CD4-positive, CD25-positive, alpha-beta regulatory T cell (primary cell): ENCODE results near the gene PLSCR5. TPM values are rescaled to one million over a fixed set of nuclear protein-coding genes. Genes with fewer than 3 reads are reported as not detected.

Source experiments
- ATAC-seq, 2 donors: fragments of 150-1000 bp; cut with Tn5 transposase; one replicate each; pipeline ENCODE4 v1.10.0; 2021; ENCODE audit warnings: low read depth in 2 of 2, moderate number of reproducible peaks in 2 of 2, moderate library complexity in 1 of 2
- DNase-seq, 3 donors: peaks; one replicate each; pipeline versions ENCODE4 v3.0.0 to v3.0.0-alpha.2; 2012 to 2022; ENCODE audit warnings: mixed read lengths in 1 of 3
- H3K27ac ChIP-seq: one replicate; pipeline ENCODE4 v1.7.0; 2013; ENCODE audit warnings: mild to moderate bottlenecking, low read length; ENCODE audit not compliant: insufficient read depth, poor library complexity, severe bottlenecking
- H3K27me3 ChIP-seq: one replicate; pipeline ENCODE4 v1.7.0; 2013; ENCODE audit warnings: low read length; ENCODE audit not compliant: control insufficient read depth, insufficient read depth
- H3K36me3 ChIP-seq: one replicate; pipeline ENCODE4 v1.7.0; 2013; ENCODE audit warnings: mild to moderate bottlenecking, low read length, moderate library complexity; ENCODE audit not compliant: control insufficient read depth, insufficient read depth
- H3K4me1 ChIP-seq: 2 replicates; pipeline ENCODE4 v1.7.0; 2013; ENCODE audit warnings: mild to moderate bottlenecking, low read length; ENCODE audit not compliant: insufficient read depth, control insufficient read depth, poor library complexity, severe bottlenecking
- H3K4me3 ChIP-seq: one replicate; pipeline ENCODE4 v1.7.0; 2013; ENCODE audit warnings: low read depth, mild to moderate bottlenecking, low read length, moderate library complexity
- H3K9me3 ChIP-seq, 2 experiments: 1 replicate in 1 of 2; 2 replicates in 1 of 2; pipeline ENCODE4 v1.7.0; 2013; ENCODE audit warnings: low read length in 2 of 2, mild to moderate bottlenecking in 1 of 2, moderate library complexity in 1 of 2; ENCODE audit not compliant: control insufficient read depth in 2 of 2
- H3K27ac Mint-ChIP-seq, 3 donors: one replicate each; pipeline ENCODE4 v1.8.0; 2020 to 2022; ENCODE audit warnings: mild to moderate bottlenecking in 3 of 3, mixed read lengths in 3 of 3, moderate library complexity in 2 of 3
- H3K27me3 Mint-ChIP-seq: one replicate; pipeline ENCODE4 v1.8.0; 2022; ENCODE audit warnings: mild to moderate bottlenecking, mixed read lengths
- H3K36me3 Mint-ChIP-seq: one replicate; pipeline ENCODE4 v1.8.0; 2020; ENCODE audit warnings: mixed read lengths
- H3K4me1 Mint-ChIP-seq, 4 donors: one replicate each; pipeline ENCODE4 v1.8.0; 2020 to 2022; ENCODE audit warnings: mixed read lengths in 4 of 4, mild to moderate bottlenecking in 1 of 4
- H3K4me3 Mint-ChIP-seq, 4 donors: one replicate each; pipeline ENCODE4 v1.8.0; 2020 to 2022; ENCODE audit warnings: mild to moderate bottlenecking in 4 of 4, mixed read lengths in 4 of 4, moderate library complexity in 3 of 4
- H3K9me3 Mint-ChIP-seq, 7 donors: one replicate each; pipeline ENCODE4 v1.8.0; 2020 to 2022; ENCODE audit warnings: mixed read lengths in 7 of 7, mild to moderate bottlenecking in 3 of 7, moderate library complexity in 2 of 7
- polyA plus RNA-seq, 4 donors: library from polyadenylated mRNA; unstranded; fragments of 300-500 nt; fragmentation: Illumina TruSeq; gene quantifications; one replicate each; pipeline ENCODE4 v1.2.3, GENCODE V29; 2021
- total RNA-seq: library from RNA; stranded (reverse); gene quantifications from one replicate; pipeline ENCODE4 v1.2.3, GENCODE V29; 2022

PLSCR5 gene
- not detected for total RNA-seq
- polyA plus RNA-seq, result not detected

- DNase-seq (no peak), ATAC-seq (no peak)
- Mint-ChIP-seq H3K4me1 (no peaks in the 10 kb centered on the region), H3K27ac (no peak within 1 kb of the TSS), H3K4me3 (no peak within 1 kb of the TSS), H3K36me3 (no peaks in the 10 kb centered on the region), H3K27me3 (no peaks in the 10 kb centered on the region), H3K9me3 (peaks cover 0 to 2% (median 0%) of the 10 kb centered on the region in 7 donors)
- Histone ChIP-seq H3K9me3 (no peaks in the 10 kb centered on the region), H3K4me1 (no peaks in the 10 kb centered on the region), H3K27ac (no peak within 1 kb of the TSS), H3K36me3 (no peaks in the 10 kb centered on the region), H3K27me3 (no peaks in the 10 kb centered on the region), H3K4me3 (no peak within 1 kb of the TSS)
Observed at GRCh38 chr3:146605106-146605505, at the start of gene PLSCR5. Gene PLSCR5 (minus strand): TSS chr3:146605346. CDS start chr3:146605212, 134 bp downstream.

DNA sequence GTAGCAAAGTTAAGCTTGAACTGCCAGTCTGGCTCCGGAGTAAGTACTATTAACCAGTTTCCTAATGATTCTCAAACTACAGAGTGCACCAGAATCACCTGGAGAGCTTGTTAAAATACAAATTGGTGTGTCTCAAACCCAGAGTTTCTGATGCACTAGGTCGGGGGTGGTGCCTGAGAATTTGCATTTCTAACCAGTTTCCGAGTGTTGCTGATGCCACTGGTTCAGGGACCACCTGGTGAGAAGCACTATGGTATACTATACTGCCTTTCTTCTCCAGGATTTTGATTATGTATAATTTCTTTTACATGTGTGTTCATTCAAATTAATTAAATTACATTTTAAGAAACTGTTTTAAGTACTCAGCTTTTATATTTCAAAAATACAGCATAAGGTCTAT lies 48.8 kb upstream of the PLSCR5 start:
- no peak overlapping the region for H3K27ac Mint-ChIP-seq
- Histone ChIP-seq H3K4me3 (no peak overlapping the region), H3K9me3 (no peaks in the 10 kb centered on the region), H3K4me1 (no peaks in the 10 kb centered on the region), H3K27me3 (no peaks in the 10 kb centered on the region), H3K36me3 (no peaks in the 10 kb centered on the region), H3K27ac (no peak overlapping the region)
- DNase-seq (no peak), ATAC-seq (no peak)
- no peaks in the 10 kb centered on the region for H3K4me1 Mint-ChIP-seq
- no peak overlapping the region for H3K4me3 Mint-ChIP-seq
- H3K9me3 Mint-ChIP-seq, result peaks cover 0 to 3% (median 1%) of the 10 kb centered on the region in 7 donors
- no peaks in the 10 kb centered on the region for H3K27me3 Mint-ChIP-seq
- H3K36me3 Mint-ChIP-seq, result no peaks in the 10 kb centered on the region

GRCh38 chr3:146650691-146651442 lies 45.7 kb upstream of the PLSCR5 start:
- Mint-ChIP-seq H3K36me3 (no peaks in the 10 kb centered on the region), H3K27ac (no peak overlapping the region), H3K4me3 (no peak overlapping the region), H3K4me1 (no peaks in the 10 kb centered on the region), H3K9me3 (no peaks in the 10 kb centered on the region), H3K27me3 (no peaks in the 10 kb centered on the region)
- Histone ChIP-seq H3K9me3 (no peaks in the 10 kb centered on the region), H3K4me3 (no peak overlapping the region), H3K27ac (no peak overlapping the region), H3K4me1 (no peaks in the 10 kb centered on the region), H3K27me3 (no peaks in the 10 kb centered on the region), H3K36me3 (no peaks in the 10 kb centered on the region)
- ATAC-seq (no peak), DNase-seq (no peak)

DNA sequence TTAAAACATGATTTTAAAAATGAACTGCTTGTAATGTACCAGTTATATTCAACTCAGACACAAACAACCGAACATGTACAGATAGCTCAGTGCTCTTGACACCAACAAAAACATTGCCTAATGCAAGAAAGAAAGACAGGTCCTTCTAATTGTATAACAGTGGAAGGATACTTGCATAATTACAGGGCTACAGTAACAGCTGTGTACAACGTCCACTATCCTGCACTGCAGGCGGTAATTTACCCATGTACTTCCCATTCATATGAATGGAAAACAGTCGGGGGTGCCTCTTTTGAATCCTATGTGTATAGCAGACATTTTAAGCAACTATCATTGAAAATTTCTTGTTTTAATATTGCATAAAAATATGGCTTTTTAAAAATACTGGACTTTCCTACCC lies 41.1 kb upstream of the PLSCR5 start:
- ATAC-seq (no peak), DNase-seq (no peak)
- Mint-ChIP-seq H3K4me3 (no peak overlapping the region), H3K27ac (no peak overlapping the region), H3K4me1 (no peaks in the 10 kb centered on the region), H3K36me3 (no peaks in the 10 kb centered on the region), H3K27me3 (no peaks in the 10 kb centered on the region), H3K9me3 (no peaks in the 10 kb centered on the region)
- H3K27me3 ChIP-seq, result no peaks in the 10 kb centered on the region
- H3K4me3 ChIP-seq, result no peak overlapping the region
- no peaks in the 10 kb centered on the region for H3K4me1 ChIP-seq
- H3K9me3 ChIP-seq, result no peaks in the 10 kb centered on the region
- H3K36me3 ChIP-seq, result no peaks in the 10 kb centered on the region
- H3K27ac ChIP-seq, result no peak overlapping the region

DNA sequence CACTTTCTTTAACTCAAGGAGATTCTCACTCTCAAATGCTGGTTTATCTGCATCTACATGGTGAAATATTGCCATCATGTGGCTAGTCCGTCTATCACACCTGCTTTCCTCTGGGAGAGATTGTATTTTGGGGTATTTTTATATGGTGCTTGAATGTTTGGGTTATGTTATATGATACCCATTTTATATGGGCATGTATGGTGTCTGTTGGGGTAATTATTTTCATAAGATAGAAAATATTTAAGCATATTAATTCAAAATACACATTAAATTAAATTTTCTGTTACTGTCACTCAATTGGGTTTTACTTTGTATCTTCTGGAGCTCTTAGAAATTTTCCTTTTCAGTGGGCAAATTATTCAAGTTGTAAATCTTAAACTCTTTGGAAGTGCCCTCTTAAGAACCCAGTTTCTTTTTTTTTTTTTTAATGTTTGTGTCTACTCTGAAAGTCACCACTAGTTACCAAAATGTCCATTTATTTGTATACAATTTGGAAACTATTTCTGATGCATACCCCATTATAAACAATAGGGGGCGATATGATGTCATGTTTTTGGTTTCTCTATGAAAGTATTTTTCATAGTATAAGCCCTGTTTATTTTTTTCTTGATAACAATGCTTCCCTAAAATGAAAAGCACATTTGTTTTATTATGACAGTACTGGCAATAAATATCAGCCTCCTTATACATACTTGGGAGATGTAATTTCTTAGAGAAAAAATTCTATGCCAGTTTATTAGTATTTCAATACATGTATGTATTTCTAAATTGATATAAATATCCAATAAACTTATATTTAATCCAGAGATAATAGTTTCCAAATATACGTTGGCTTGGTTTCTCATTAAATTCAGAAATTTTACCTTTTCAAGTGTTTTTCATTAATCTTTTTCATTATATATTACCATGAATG lies 36.1 kb upstream of the PLSCR5 start:
- no peaks in the 10 kb centered on the region for H3K27me3 Mint-ChIP-seq

GRCh38 chr3:146640361-146640760 lies 35.2 kb upstream of the PLSCR5 start:
- DNase-seq (no peak), ATAC-seq (no peak)
- Mint-ChIP-seq H3K4me1 (no peaks in the 10 kb centered on the region), H3K4me3 (no peak overlapping the region), H3K9me3 (no peaks in the 10 kb centered on the region), H3K27me3 (no peaks in the 10 kb centered on the region), H3K36me3 (no peaks in the 10 kb centered on the region), H3K27ac (no peak overlapping the region)
- H3K27me3 ChIP-seq, result no peaks in the 10 kb centered on the region
- no peaks in the 10 kb centered on the region for H3K36me3 ChIP-seq
- H3K4me1 ChIP-seq, result no peaks in the 10 kb centered on the region
- H3K9me3 ChIP-seq, result no peaks in the 10 kb centered on the region
- H3K4me3 ChIP-seq, result no peak overlapping the region
- no peak overlapping the region for H3K27ac ChIP-seq

More for the DNA sequence above, 36.1 kb upstream of the PLSCR5 start:
- H3K27ac Mint-ChIP-seq, result no peak overlapping the region
- Histone ChIP-seq H3K9me3 (no peaks in the 10 kb centered on the region), H3K36me3 (no peaks in the 10 kb centered on the region), H3K27me3 (no peaks in the 10 kb centered on the region), H3K27ac (no peak overlapping the region), H3K4me3 (no peak overlapping the region), H3K4me1 (no peaks in the 10 kb centered on the region)
- no peak overlapping the region for H3K4me3 Mint-ChIP-seq
- H3K36me3 Mint-ChIP-seq, result no peaks in the 10 kb centered on the region
- DNase-seq (peak in 1 of 3 donors; percentile 38), ATAC-seq (no peak)
- H3K4me1 Mint-ChIP-seq, result no peaks in the 10 kb centered on the region
- no peaks in the 10 kb centered on the region for H3K9me3 Mint-ChIP-seq

- no peaks in the 10 kb centered on the region for H3K36me3 Mint-ChIP-seq
- no peak overlapping the region for H3K27ac Mint-ChIP-seq
- no peaks in the 10 kb centered on the region for H3K9me3 Mint-ChIP-seq
- no peaks in the 10 kb centered on the region for H3K27me3 Mint-ChIP-seq
- H3K36me3 ChIP-seq, result no peaks in the 10 kb centered on the region
- peak in 1 of 3 donors; percentile 5 for DNase-seq
- H3K4me1 ChIP-seq, result no peaks in the 10 kb centered on the region
- no peak for ATAC-seq
- no peak overlapping the region for H3K4me3 ChIP-seq
- H3K9me3 ChIP-seq, result no peaks in the 10 kb centered on the region
- no peaks in the 10 kb centered on the region for H3K27me3 ChIP-seq
- H3K4me1 Mint-ChIP-seq, result no peaks in the 10 kb centered on the region
- no peak overlapping the region for H3K27ac ChIP-seq
- no peak overlapping the region for H3K4me3 Mint-ChIP-seq
Observed at GRCh38 chr3:146638718-146639117, 33.6 kb upstream of the PLSCR5 start.
